ENCODE measurements around the gene EEF1A2. TPM values are rescaled to one million over a fixed set of nuclear protein-coding genes. Genes with fewer than 3 reads are reported as not detected.
"Not testable (repeated sequence)": the region's sequence is repeated elsewhere in the genome, so short reads cannot be mapped to it uniquely, and the experiment has no call there.

EEF1A2 gene
- polyA plus RNA-seq, 1 donor = 0.67 TPM

GRCh38 chr20:63520934-63521601 is 22.2 kb upstream of the EEF1A2 start:
- DNase-seq = peak; percentile 80

GRCh38 chr20:63520504-63520933 is 21.6 kb upstream of the EEF1A2 start, which contains the start of gene PPDPF:
TSS of gene PPDPF (plus strand) at chr20:63520765. CDS start at chr20:63521309, 544 bp downstream.
- DNase-seq = peak; percentile 82

- DNase-seq = peak; percentile 68
Observed at GRCh38 chr20:63519668-63520503, 21.0 kb upstream of the EEF1A2 start.

GRCh38 chr20:63518946-63519667 is 20.2 kb upstream of the EEF1A2 start:
- no peak for DNase-seq

- no peak for DNase-seq
Observed at GRCh38 chr20:63518351-63518861, 19.5 kb upstream of the EEF1A2 start.

GRCh38 chr20:63517376-63518309 is 18.8 kb upstream of the EEF1A2 start:
- DNase-seq = no peak

- DNase-seq = not testable (repeated sequence)
Observed at GRCh38 chr20:63514520-63514919, 15.6 kb upstream of the EEF1A2 start.

- DNase-seq = no peak
Observed at GRCh38 chr20:63513207-63513606, 14.3 kb upstream of the EEF1A2 start.

- DNase-seq = no peak
Observed at GRCh38 chr20:63509088-63509564, 10.2 kb upstream of the EEF1A2 start.

GRCh38 chr20:63508072-63508768 is 9.3 kb upstream of the EEF1A2 start:
- no peak for DNase-seq

GRCh38 chr20:63507083-63507743 is 8.3 kb upstream of the EEF1A2 start:
- no peak for DNase-seq

GRCh38 chr20:63505723-63506122 is 6.8 kb upstream of the EEF1A2 start:
- DNase-seq = no peak

GRCh38 chr20:63505281-63505680 is 6.4 kb upstream of the EEF1A2 start:
- no peak for DNase-seq

GRCh38 chr20:63504642-63505041 is 5.8 kb upstream of the EEF1A2 start:
- DNase-seq = no peak

- no peak for DNase-seq
Observed at GRCh38 chr20:63503524-63503923, 4.6 kb upstream of the EEF1A2 start.

- no peak for DNase-seq
Observed at GRCh38 chr20:63502671-63503172, 3.8 kb upstream of the EEF1A2 start.

- no peak for DNase-seq
Observed at GRCh38 chr20:63501818-63502670, 3.2 kb upstream of the EEF1A2 start.

Data from left kidney (tissue), 2 donors.